ENCODE results near the gene CLCN7. TPM values are rescaled to one million over a fixed set of nuclear protein-coding genes. Genes with fewer than 3 reads are reported as not detected.
"Not testable (repeated sequence)": the region's sequence is repeated elsewhere in the genome, so short reads cannot be mapped to it uniquely, and the experiment has no call there.

The CLCN7 gene
- total RNA-seq, 3 donors from 2014 or later, result 59.3 to 98.1 (median 59.8) TPM

DNA sequence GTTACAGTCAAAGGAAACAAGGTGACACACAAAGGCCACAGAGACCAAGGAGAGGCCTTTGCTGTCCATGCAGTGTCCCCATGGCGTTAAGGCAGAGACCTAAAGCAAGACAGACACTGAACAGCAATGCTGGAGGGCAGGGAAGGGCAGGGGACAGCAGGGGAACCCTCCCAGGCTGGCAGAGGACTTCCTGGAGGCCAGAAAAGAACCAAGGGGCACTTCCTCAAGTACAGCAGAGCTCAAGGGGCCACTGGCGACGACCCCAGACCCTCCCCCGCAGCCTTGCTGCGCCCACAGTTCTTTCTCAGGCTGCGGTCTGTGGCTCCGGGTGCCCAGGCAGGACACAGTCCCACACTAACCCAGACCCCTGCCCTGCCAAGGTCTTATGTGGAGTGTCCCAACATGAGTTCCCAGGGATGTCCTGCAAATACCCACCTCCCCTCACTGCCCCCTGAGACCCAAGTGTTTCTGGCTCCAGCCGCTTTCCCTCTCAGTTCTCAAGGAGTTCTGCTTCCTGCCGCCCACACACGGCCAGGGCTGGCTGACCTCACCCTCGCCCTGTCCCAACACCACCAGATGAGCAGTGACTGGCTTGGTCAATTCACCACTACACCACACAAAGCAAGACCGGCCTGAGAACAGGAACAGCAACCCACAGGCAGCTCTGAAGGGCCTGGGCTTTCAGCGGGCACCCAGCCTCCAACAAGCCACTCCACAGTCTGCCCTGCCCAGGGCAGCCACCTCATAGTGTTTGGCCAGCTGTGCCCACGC is 4.2 kb downstream of the CLCN7 start:
- H3K4me1 ChIP-seq (ENCODE audit: low read depth), result peaks cover 14% of the 10 kb centered on the region
- H3K36me3 ChIP-seq (ENCODE audit: low read depth), result no peaks in the 10 kb centered on the region
- intact Hi-C loops (cut with DNase I, micrococcal nuclease), result no loop called here
- DNase-seq (peak in 2 of 3 donors; percentile 22 to 51), ATAC-seq (peak; percentile 9)
- no peaks in the 10 kb centered on the region for H3K9me3 ChIP-seq
- H3K4me3 ChIP-seq, result no peak overlapping the region
- TF ChIP-seq, protein P1, sequence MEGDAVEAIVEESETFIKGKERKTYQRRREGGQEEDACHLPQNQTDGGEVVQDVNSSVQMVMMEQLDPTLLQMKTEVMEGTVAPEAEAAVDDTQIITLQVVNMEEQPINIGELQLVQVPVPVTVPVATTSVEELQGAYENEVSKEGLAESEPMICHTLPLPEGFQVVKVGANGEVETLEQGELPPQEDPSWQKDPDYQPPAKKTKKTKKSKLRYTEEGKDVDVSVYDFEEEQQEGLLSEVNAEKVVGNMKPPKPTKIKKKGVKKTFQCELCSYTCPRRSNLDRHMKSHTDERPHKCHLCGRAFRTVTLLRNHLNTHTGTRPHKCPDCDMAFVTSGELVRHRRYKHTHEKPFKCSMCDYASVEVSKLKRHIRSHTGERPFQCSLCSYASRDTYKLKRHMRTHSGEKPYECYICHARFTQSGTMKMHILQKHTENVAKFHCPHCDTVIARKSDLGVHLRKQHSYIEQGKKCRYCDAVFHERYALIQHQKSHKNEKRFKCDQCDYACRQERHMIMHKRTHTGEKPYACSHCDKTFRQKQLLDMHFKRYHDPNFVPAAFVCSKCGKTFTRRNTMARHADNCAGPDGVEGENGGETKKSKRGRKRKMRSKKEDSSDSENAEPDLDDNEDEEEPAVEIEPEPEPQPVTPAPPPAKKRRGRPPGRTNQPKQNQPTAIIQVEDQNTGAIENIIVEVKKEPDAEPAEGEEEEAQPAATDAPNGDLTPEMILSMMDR (IDR thresholded peaks at IDR 0.05), result no peak

DNA sequence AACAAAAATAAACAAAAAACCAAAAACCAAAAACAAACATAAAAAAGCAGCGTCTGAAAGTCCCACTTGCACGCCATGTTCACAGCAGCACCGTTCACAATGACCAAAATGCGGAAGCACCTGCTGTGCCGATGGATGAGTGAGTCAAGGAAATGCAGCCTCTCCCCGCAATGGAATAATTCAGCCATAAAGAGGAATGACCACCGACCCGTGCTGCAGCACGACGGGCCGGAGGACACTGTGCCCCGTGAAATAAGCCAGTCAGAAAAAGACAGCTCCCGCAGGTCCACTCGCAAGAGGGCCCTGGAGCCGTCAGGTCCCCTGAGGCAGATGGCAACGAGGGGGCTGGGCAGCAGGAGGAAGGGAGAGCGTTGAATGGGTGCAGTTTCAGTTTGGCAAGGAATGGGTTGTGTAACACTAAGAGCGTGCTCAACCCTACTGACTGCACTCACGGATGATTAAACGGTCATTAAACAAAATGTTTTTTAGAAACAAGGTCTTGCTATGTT is 5.1 kb downstream of the CLCN7 start:
- Histone ChIP-seq H3K9me3 (no peaks in the 10 kb centered on the region), H3K36me3 (ENCODE audit: low read depth) (no peaks in the 10 kb centered on the region), H3K4me1 (ENCODE audit: low read depth) (peaks cover 10% of the 10 kb centered on the region), H3K4me3 (no peak overlapping the region)
- ATAC-seq (peak; percentile 29), DNase-seq (peak in 2 of 3 donors; percentile 12 to 52)
- intact Hi-C loops (cut with DNase I, micrococcal nuclease), result no loop called here
- TF ChIP-seq, protein P1 (IDR thresholded peaks at IDR 0.05), result no peak

DNA sequence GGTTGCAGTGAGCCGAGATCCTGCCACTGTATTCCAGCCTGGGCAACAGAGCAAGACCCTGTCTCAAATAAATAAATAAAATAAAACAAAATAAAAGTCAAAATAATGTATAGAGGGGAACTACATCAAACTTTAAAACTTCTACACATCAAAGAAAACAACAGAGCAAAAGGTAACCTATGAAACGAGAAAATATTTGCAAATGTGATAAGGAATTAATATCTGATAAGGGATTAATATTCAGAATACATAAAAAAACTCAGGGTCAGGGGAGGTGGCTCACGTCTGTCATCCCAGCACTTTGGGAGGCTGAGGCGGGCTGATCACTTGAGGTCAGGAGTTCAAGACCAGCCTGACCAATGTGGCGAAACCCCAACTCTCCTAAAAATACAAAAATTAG is 5.7 kb downstream of the CLCN7 start:
- H3K4me1 ChIP-seq (ENCODE audit: low read depth); DNase-seq; ATAC-seq; H3K36me3 ChIP-seq (ENCODE audit: low read depth); H3K4me3 ChIP-seq; H3K9me3 ChIP-seq; intact Hi-C loops (cut with DNase I, micrococcal nuclease): not testable (repeated sequence)

DNA sequence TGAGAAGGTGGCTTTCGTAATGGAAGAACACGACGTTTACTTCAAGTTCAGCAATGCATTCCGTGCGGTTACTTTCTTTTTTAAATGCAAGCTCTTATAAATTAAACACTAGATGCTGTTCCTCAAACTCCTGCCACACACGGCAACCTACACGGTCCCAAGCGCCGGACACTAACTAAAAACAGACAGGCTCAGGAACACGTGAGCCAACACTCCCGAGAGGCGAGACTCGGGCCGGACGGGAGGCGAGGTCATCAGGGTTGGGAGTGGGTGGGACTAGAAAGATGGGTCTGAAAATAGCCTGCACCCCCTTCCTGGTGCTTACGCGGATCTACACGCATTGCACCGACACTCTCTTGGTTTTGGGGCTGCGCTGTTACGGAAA is 6.4 kb downstream of the CLCN7 start:
- intact Hi-C loops (cut with DNase I, micrococcal nuclease), result no loop called here
- ATAC-seq, result no peak
- TF ChIP-seq, protein P1 (IDR thresholded peaks at IDR 0.05), result no peak
- DNase-seq, result no peak
- H3K4me3 ChIP-seq, result no peak overlapping the region
- H3K36me3 ChIP-seq (ENCODE audit: low read depth), result no peaks in the 10 kb centered on the region
- H3K9me3 ChIP-seq, result no peaks in the 10 kb centered on the region
- H3K4me1 ChIP-seq (ENCODE audit: low read depth), result peaks cover 3% of the 10 kb centered on the region

DNA sequence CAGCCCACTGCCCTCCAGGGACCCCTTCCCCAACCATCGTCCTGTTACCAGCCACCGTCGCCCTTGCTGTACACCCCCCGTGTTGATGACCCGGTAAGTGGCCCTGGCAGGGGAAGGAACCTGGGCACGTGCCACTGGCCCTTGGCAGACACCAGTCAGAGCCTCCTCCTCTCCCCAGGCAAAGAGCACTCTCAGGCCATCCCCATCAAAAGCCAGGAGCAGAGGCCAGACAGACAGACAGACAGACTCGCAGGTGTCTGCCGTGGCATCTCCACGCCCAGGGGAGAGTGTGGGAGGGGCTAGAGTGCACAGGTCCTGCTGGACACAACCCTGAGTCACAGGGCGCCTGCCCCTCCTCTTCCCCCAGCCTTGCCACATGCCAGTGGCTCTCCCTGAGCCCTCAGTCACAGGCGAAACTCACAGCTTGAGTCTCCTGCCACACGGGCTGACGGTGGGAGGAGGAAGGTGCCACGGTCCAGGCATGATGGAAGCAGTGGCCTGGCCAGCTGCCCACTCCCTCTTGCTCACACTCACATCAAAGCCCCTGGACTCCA is 7.8 kb downstream of the CLCN7 start:
- TF ChIP-seq, protein P1 (IDR thresholded peaks at IDR 0.05), result no peak
- H3K4me3 ChIP-seq, result no peak overlapping the region
- ATAC-seq (no peak), DNase-seq (peak in 1 of 3 donors; percentile 41)
- no peaks in the 10 kb centered on the region for H3K9me3 ChIP-seq
- H3K36me3 ChIP-seq (ENCODE audit: low read depth), result no peaks in the 10 kb centered on the region
- intact Hi-C loops (cut with DNase I, micrococcal nuclease), result no loop called here
- H3K4me1 ChIP-seq (ENCODE audit: low read depth), result peaks cover 3% of the 10 kb centered on the region

DNA sequence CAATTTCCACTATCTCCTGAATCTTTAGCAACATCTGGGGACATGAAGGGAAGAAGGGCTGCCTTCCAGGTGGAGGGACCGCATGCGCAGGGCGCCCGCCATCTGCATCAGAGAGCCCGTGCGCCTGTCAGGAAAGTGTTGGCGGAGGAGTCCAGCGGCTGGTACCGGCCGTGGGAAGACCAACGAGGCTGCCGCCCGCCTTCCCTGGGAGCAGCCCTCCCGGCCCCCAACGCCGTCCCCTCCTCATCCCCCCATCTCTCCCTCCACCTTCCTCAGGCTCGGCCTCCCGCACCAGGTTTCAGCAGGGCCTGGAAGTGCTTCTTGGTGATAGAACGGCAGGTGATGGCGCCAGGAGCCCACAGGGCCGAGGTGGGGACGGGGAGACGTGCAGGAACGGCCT is 8.8 kb downstream of the CLCN7 start:
- no peak overlapping the region for H3K4me3 ChIP-seq
- H3K9me3 ChIP-seq, result no peaks in the 10 kb centered on the region
- no peak for ATAC-seq
- no peaks in the 10 kb centered on the region for H3K36me3 ChIP-seq (ENCODE audit: low read depth)
- DNase-seq, result no peak
- TF ChIP-seq, protein P1 (IDR thresholded peaks at IDR 0.05), result no peak
- no peaks in the 10 kb centered on the region for H3K4me1 ChIP-seq (ENCODE audit: low read depth)
- intact Hi-C loops (cut with DNase I, micrococcal nuclease), result no loop called here

Data from mucosa of descending colon (tissue), 3 donors.